ENCODE measurements around the gene C2orf15. TPM values are rescaled to one million over a fixed set of nuclear protein-coding genes. Genes with fewer than 3 reads are reported as not detected.

Gene C2orf15
- total and polyA plus RNA-seq, 4 donors, result 0.24 to 0.65 (median 0.29) TPM

GRCh38 chr2:99154643-99155536 is 13.4 kb downstream of the C2orf15 start, which contains the start of the genes LIPT1 and TSGA10:
LIPT1 (plus strand) TSS chr2:99154967; CDS start chr2:99161958, 6,991 bp downstream.
TSGA10 (minus strand) TSS chr2:99154942; CDS start chr2:99109439, 45,503 bp downstream.
- peaks cover 0 to 16% (median 12%) of the 10 kb centered on the region in 4 donors for H3K4me1 ChIP-seq (ENCODE audit: control insufficient read depth in 4 of 4, insufficient read depth in 4 of 4, low read length in 3 of 4)
- peak; percentile 88 for DNase-seq (ENCODE audit: low spot score)
- peak within 1 kb of the TSS; percentile 87 to 100 (median 91) for H3K4me3 ChIP-seq (ENCODE audit: low read depth in 1 of 3, low read length in 3 of 3)
- H3K9me3 ChIP-seq (ENCODE audit: control insufficient read depth in 4 of 4, low read length in 3 of 4), result no peaks in the 10 kb centered on the region
- peak within 1 kb of the TSS; percentile 94 to 99 for H3K27ac ChIP-seq (ENCODE audit: low read depth in 1 of 2, low read length in 2 of 2)
- WGBS, result under 1% methylated on average over 70 of the region's 70 CpGs
- no peaks in the 10 kb centered on the region for H3K27me3 ChIP-seq (ENCODE audit: control insufficient read depth in 4 of 4, insufficient read depth in 4 of 4, low read length in 3 of 4)
- peak; percentile 42 for TF ChIP-seq YY1 (IDR thresholded peaks at IDR 0.05)
- TF ChIP-seq GABPA (IDR thresholded peaks at IDR 0.05 in 1 of 2, conservative IDR thresholded peaks at IDR 0.05 in 1 of 2), result peak; percentile 84 to 96
- TF ChIP-seq TAF1 (conservative IDR thresholded peaks at IDR 0.05), result no peak
- peak; percentile 98 for TF ChIP-seq EGR1 (IDR thresholded peaks at IDR 0.05; ENCODE audit: low read depth in 2 of 2)
- peak in 1 of 2 donors; percentile 6 for TF ChIP-seq RAD21 (IDR thresholded peaks at IDR 0.05)
- peak; percentile 53 for TF ChIP-seq NR2F2 (IDR thresholded peaks at IDR 0.05)
- peak; percentile 8 for TF ChIP-seq FOXA1 (IDR thresholded peaks at IDR 0.05)
- TF ChIP-seq CTCF (IDR thresholded peaks at IDR 0.05; ENCODE audit: low read depth, low read length, missing input control), result peak; percentile 3
- peak; percentile 28 for TF ChIP-seq ATF3 (IDR thresholded peaks at IDR 0.05)
- peak; percentile 86 for TF ChIP-seq MAX (IDR thresholded peaks at IDR 0.05)
- peak; percentile 67 for TF ChIP-seq SP1 (IDR thresholded peaks at IDR 0.05)
- peak; percentile 75 for TF ChIP-seq ZBTB33 (IDR thresholded peaks at IDR 0.05)
- TF ChIP-seq REST (IDR thresholded peaks at IDR 0.05), result peak; percentile 77
- TF ChIP-seq FOXA2 (IDR thresholded peaks at IDR 0.05), result no peak
- peak; percentile 56 to 67 for TF ChIP-seq JUND (IDR thresholded peaks at IDR 0.05)
- TF ChIP-seq RXRA (IDR thresholded peaks at IDR 0.05), result peak; percentile 45 to 59
- TF ChIP-seq HNF4A (conservative IDR thresholded peaks at IDR 0.05), result peak in 1 of 2 donors; percentile 15
- TF ChIP-seq HNF4G (IDR thresholded peaks at IDR 0.05), result no peak
- H3K36me3 ChIP-seq (ENCODE audit: control insufficient read depth in 4 of 4, insufficient read depth in 3 of 4, low read depth in 1 of 4, low read length in 3 of 4), result peaks cover 0 to 11% (median 7%) of the 10 kb centered on the region in 4 donors
- peak within 1 kb of the TSS; percentile 76 to 99 for H3K9ac ChIP-seq (ENCODE audit: low read depth in 1 of 2, low read length in 2 of 2)

Data from liver (tissue), 9 donors.